ENCODE measurements around the gene CDYL2.

Gene CDYL2

DNA sequence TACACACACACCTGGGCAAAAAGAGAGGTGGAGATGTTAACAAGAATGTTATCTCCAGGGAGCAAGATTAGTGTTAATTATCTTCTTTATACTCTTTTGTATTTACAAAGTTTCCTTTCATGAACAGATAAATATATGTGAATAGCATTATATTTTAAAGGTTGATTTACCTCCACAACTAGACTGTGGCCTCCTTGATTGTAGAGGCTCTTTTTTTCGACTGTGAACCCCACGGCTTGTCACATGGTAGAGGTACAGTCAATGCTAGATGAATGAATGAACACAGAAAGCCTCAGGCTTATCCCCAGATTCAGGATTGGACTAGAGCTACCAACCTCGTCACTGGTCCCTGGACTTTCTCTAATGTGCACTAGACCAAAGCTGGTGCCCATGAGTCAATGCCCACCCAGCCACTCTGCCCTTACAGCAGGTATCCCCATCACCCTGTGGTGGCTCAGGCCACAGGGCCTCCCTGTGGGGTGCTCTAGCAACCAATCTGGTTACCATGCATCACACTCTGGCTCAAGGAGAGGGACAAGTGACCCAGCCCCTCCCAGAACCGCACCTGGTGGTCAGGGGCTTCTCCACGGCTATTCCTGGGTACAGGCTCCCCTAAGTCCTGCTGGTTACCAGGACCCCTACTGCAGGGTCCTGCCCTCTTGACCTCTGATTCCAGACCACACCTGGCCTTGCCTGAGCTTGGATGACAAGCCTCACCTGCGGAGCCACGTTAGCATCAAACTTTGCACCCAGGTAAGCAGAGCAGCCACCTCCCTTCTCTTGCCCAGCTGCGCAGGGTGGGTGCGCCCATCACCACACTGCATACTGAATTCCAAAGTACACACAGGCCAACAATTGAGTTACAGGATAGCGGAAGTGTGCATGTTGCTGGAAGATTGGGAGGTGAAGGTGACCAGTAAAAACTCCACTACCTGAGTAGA is 101.0 kb downstream of the CDYL2 start:
- DNase-seq: no peak

DNA sequence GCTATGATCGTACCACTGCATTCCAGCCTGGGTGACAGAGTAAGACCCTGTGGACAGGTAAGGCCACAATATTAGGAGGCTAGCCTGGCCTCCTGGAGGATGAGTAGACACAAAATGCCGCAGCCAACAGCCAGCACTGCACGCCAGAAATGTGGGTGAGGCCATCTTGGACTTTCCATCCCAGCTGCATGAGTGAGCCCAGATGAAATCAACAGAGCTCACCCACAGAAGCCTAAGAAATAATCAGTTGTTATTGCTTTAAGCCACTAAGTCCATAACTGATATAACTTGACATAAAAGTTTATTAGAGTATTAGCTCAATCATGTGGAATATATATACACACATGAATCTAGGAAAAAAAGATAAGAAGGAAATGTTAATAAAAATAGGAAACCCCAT is 101.7 kb downstream of the CDYL2 start:
- no peak for DNase-seq

DNA sequence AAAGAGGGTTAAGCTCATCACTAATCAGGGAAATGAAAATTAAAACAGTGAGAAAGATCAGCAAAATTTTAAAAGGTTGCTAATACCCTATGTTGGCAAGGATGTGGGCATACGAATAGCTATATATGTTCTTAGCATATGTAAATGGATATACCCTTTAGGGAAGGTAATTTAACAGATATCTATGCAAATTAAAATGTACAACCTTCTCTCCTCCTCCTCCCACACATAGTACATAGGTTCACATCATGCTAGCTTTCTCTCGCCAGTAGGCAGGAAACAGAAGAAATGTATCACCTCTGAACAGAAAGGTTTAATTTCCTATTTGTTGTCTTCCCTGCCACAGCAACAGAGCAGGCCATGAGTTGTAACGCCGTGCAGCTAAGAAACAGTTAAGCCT is 103.8 kb downstream of the CDYL2 start:
- no peak for DNase-seq

DNA sequence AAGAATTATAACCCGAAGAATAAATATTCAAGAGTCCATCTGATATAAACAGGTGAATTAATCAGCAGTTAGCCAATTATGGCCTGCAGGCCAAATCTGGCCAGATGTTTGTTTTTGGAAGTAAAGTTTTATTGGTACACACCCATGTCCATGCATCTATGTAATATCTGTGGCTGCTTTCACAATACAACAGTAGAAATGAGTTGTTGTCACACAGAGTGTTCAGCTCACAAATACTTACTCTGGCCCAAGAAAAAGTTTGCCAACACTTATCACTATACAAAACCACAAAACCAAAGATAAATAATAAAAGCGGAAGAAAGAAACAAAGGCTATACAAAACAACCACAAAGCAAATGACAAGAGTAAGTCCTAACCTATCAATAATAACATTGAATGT is 109.4 kb downstream of the CDYL2 start:
- no peak for DNase-seq

DNA sequence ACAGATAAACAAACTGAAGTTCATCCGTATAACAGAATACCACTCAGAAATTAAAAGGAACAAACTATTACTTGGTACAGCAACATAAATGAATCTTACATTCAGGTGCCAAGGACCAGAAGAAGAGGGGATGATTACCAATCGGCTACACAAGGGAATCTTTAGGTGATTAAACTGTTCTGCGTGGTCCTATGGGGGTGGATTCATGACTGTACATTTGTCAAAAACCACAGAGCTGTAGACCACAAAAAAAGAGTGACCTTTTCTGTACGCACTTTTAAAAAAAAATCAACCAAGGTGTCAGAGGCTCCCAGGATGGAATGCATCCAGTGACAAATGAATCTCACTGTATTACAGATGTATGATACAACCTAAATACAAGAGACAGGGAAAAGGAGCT is 110.8 kb downstream of the CDYL2 start:
- no peak for DNase-seq

DNA sequence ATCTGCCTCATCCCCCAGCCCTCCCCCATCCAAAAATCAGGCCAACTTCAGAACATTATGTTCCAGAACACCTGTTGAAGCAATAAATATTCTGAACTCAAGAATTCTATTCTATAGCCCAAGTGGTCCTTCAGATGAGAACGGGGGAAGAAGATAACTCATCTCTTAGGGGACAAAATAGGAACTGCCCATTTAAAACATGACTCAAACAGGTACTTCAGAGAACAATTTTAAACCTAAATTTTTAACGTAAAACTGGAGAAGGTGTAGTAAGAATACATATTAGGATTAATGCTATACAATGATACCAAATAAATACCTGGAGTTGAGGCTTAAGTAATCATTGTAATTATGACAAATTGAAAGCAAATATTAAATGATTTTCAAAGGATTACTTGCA is 112.1 kb downstream of the CDYL2 start:
- no peak for DNase-seq

DNA sequence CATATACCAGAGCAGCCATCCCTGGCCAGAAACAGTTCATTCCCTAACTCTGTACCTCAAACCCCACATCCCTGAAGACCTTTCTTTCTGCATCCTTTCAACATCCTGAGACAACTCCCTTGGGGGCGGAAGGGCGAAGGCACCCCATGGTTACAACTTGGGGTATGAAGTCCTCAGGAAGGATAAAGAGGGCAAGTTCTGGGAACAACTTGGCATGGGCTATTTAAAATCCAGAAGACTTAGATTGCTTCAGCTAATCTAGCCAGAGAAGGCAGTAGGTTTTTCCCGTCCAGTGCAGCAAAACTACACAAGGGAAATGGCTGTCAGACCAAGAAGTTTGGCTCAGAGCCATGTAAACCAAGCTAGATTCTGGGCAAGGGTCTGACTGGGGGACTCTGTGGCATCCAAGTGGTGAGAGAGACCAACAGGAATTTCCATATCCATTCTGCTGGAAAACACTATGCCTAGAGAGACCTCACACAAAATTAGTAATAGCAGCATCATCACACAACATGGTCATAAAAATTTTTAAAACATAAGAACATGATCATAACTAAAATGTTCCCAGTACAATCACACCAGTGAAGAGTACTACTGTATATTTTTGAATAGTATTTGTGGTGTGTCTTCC is 113.2 kb downstream of the CDYL2 start:
- DNase-seq: no peak

DNA sequence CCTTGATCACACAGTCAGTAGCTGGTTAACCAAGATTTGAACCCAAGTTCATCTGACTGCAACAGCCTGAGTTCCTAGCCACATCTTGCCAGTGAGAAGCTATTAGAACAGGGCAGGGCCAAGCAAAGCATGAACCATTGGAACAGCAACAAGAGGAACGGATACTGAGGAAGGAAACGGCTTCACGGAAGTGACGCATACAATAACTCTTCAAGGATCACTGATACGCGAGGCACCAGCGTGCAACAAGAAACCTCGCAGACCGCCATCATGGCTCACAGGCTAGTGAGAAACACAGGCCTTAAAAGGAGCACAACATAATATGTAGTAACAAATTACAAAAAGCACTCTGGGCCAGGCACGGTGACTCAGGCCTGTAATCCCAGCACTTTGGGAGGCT is 114.9 kb downstream of the CDYL2 start:
- DNase-seq: no peak

DNA sequence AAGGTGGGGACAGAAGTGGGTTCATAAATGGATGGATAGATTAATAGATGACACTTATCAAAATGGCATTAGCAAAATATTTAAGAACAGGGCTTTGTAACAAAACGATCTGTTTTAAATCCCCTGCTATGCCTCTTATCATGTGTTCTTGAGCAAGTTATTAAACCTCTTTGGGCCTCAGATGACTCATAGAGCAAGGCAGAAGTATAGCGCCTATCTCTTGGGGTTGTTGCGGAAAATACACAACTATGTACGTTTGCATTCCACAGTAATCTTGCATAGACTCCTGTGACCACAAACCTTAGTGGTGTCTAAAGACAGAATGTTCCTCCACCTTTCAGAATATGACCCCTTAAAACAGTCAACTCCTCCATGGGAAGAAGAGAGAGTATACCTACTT is 116.8 kb downstream of the CDYL2 start:
- no peak for DNase-seq

DNA sequence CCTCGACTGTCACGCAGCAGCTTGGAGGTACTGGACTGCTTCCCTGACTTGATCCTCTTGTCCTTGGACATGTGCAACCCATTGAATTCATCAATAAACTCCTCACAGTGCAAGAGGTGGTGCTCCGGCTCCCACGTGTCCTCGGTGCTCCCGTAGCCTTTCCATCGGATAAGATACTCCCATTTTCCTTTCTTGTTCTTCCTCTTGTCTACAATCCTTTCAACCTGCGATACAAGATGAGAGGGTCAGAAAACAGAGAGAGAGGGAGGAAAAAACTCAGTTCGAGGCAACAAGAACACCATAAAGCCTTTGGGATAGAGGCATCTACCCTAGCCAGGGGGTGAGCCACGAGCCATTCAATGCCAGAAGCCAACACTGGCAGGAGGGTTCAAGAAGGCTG is 119.5 kb downstream of the CDYL2 start:
- DNase-seq: no peak

DNA sequence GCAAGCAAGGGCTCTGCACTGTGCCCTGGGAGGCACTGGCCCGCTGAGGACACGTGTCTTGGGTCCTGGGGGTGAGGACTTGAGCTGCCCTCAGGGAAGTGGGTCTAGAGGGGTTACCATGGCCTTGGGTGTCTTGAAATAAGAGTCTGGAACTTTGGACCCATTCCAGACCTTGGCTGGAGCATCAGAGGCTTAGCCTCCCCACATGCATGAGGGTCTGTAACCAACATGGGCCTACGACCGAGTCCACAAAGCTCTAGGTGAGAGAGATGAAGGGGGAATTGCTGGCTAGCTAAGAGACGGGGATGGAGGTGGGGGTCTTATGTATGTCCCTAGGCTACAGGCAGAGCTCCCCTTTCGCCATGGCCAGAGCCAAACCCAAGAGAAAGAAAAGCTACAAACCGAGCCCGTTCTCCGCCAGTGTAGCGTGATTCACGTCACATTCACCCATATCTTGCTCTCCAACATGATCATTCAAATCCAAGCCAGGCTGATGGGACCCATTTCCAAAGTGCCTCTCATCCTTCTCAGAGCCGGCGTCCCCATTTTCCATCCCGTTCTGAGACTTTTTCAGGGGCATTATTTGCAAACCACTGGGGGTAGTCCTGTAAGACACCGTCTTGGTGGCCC is 120.1 kb downstream of the CDYL2 start:
- no peak for DNase-seq

DNA sequence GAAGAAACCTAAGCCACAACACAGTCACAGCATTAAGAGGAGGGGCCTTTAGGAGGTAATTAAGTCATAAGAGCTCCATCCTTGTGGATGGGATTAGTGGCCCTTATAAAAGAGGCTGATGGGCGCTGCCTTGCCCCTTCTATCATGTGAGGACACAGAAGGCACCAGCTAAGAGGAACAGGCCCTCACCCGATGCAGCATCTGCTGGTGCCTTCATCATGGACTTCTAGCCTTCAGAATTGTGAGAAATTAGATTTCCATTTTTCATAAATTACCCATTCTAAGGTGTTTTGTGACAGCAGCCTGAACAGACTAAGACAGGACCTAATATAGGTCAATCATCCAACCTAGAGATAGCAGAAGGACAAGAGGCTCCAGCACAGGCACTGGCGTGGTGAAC is 120.8 kb downstream of the CDYL2 start:
- DNase-seq: no peak

DNA sequence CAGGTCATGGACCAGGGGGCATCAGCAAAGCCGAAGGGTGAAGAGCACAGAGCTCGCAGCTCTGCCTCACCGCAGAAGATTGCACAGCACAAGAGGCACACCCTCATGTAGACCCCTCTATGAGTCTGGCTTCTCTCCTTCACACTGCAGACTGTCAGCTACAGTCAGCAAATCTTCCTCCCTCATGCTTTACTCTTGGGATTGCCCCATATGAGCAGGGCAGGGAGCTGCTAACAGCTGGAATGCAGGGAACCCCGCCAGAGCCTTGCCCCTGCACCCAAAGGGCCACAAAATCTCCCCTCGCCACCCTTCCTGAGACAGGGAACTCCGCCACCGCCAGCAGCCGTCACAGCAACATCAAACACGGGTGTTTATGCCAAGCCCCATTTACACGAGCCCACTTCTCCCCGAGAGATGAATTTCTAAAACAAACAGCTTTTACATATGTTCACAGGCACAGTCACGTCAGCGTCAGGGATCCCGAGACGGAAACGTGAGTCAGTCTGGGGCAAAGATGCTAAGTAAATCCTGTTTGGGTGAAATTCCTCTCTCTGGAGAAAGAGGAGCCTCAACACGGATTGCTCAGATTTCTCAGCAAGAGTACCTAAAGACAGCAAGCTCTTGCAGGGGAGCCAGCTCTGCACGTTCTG is 121.9 kb downstream of the CDYL2 start:
- no peak for DNase-seq

DNA sequence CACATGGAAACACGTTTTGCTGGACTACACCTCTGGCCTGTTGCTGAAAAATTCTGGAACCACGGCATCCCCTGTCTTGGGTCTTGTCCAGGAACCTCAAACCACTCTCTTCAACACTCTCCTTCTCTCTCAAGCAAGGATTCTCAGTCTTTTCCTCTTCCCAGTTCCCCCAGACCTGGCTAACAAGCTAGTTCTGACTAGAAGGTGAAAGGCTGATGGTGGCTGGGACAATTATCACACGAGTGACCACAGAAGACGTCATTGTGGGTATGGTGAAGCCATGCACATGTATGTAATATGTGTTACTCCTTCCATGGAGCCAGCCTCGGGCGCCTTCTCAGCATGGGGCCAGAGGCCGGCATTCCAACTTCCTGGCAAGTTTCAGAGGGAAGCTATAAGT is 123.0 kb downstream of the CDYL2 start:
- DNase-seq: no peak

DNA sequence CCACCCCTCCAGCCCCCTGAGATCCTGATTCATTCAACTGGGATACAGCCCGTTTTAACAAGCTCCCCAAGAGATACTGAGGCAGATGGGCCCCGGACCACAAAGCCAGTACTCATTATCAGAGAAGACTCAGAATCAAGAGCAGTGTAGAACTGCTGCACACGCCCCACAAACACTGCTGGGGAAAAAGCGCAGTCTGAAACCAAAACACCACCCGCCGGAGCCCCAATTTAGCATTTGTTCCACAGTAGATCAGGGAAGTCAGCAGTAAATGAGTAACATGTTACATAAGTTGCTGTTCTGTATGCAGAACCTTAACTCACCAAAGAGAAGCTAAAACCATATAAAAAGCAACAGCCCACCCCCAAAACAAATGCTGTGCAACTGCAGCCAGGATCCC is 123.6 kb downstream of the CDYL2 start:
- DNase-seq: no peak

DNA sequence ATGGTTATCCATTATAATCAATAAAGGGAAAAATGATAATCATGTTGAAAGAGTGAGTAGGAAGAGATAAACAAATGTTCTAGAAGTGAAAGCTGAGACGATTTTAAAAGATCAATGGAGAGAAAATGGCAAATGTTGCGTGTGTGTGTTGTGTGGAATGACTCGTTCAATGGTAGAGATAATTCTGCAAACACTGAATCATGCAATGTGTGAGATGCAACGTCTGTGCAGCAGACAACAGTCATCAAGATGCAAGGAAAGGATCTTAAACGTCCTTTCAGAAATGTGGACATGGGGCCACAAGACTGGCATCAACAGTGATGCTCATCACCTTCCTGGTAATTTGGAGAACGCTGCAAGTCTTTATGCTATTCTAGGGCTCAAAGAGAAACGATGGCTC is 124.4 kb downstream of the CDYL2 start:
- DNase-seq: no peak

DNA sequence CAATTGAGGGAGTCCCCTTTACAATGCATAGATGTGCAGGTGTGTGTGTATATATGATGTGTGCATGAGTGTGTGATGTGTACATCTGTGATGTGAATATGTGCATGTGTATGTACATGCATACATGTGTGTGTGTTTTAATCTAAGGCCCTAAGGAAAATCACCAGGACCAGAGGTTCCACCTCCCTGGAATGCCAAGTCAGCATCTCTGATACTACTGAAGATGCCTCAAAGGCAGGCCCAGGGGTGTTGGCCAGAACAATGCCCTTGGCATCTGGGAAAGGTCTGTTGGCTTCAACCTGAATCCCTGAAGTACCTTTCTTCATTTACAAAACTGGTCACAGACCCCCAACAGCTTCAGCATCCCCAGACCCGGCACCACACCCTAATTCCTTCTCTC is 129.5 kb downstream of the CDYL2 start:
- no peak for DNase-seq

DNA sequence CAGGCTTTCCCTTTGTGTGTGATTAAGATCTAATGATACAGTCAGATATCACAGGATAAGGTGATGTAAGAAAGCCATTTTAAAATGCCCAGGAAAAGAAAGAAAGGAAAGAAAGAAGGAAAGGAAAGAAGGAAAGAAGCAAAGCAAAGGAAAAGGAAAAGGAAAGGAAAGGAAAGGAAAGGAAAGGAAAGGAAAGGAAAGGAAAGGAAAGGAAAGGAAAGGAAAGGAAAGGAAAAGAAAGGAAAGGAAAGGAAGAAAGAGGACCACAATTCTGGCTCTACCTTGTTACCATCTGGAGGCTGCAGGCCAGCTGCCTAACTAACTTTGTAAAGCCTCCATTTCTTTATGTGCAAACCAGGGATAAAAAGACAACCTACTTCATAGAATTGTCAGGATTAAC is 132.0 kb downstream of the CDYL2 start:
- no peak for DNase-seq

DNA sequence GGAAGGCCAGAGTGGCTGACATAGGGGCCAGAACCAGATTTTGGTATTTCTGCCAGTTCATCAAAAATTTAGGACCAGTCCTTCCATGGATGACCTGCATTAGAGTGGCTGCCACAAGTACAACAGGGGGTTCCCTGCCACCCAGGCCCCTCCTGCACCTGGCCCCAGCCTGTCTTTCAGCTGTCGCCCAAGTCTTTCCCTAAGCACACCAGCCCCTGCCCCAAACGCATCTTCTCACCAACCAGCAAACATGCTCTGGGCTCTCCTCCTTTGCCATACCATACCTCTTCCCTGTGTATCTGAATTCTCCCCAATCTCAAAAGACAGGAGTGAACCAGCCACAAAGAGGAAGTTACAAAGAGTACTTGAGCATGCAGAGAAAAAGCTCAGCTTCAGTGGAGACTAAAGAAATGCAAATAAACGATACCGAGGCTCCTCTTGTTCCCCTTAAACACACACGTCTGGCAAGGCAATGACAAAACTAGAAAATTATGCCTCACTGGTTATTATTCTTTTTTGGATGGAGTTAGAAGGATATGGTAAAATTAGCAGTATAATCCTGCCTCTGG is 133.0 kb downstream of the CDYL2 start:
- DNase-seq: no peak

DNA sequence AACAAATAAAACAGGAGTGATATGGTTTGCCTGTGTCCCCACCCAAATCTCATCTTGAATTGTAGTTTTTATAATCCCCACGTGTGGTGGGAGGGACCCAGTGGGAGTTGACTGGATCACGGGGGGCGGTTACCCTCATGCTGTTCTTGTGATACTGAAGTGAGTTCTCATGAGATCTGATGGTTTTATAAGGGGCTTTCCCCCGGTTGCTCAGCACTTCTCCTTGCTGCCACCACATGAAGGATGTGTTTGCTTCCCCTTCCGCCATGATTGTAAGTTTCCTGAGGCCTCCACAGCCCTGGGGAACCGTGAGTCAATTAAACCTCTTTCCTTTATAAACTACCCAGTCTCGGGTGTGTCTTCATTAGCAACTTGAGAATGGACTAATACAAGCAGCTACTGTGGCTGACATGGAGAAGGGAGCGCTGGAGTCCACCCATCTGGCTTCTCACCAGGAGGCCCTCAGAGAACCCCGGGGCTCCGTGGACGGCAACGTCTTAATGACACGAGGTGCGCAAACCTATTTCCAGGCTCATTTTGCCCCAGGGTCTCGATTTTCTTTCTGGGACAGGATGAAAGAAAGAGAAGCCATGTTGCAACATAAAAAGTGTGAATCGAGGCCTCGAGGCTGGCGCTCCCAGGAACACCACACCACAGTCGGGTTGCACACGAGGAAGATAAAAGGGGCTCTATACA is 134.1 kb downstream of the CDYL2 start:
- DNase-seq: no peak

DNA sequence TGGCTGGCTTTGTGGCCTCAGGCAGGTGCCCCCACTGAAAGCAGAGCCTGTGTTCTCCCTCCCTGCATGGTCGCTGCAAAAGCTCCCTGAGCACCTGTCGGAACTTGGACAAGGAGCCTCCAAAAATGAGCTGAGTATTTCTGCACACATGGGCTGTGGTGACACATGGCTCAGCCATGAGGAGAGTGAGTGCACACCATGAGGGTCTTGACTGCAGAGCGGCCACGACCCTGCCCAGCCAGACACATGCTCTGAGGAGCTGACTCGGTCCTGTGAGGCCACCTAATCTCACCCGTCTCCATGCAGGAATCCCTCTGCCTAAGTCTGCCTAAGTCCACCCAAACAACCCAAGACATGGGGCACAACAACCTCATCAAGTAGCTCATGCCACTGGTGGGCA is 134.7 kb downstream of the CDYL2 start:
- DNase-seq: no peak

DNA sequence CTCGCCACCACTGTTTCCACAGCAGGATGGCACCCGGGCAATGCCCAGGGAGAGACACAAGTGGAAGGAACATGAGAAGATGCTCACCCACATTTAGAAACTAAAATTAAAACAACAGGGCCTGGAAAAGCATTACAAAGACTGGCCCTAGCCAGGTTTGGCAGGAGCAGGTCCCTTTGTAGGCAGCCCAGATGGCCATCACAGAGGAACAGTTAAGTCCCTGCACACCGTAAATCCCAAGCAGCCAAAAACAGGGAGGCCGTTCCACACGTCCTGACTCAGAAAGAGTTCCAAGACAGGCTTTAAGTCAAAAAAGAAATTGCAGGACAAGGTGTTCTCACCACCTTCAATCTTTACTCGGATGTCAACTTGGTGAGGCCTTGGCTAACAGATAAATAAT is 136.5 kb downstream of the CDYL2 start:
- no peak for DNase-seq

DNA sequence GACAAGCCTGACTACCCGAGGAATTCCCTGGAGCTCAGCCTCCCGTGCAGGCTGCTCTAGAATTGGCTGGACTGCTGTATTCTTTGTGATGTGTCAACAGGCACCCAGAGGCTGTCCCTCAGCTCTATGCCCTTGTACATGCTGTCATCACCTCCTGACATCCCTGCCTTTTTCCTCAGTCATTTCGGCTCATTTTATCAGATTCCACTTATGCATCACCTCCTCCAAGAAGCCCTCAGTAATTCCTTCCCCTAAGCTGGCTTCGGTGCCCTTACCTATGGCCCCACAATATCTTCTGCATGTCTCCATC is 137.2 kb downstream of the CDYL2 start:
- DNase-seq: no peak
